SK-N-SH (cell line): ENCODE data around the gene IDI2.

Experiments used
- CHD2 ChIP-seq: fragments of 150-350 bp; IDR thresholded peaks from 2 replicates; pipeline ENCODE4 v1.6.1; 2018; ENCODE audit warnings: low read length; ENCODE audit not compliant: partially characterized antibody
- CTCF ChIP-seq: fragments of 200-600 bp; sonication (generic); IDR thresholded peaks from 2 replicates; pipeline ENCODE4 v1.6.1; 2017; ENCODE audit warnings: antibody characterized with exemption, mild to moderate bottlenecking, moderate library complexity
- EP300 ChIP-seq, 2 experiments: IDR thresholded peaks; 2 replicates each; pipeline versions ENCODE4 v1.4.0 to v1.6.1; 2012; ENCODE audit warnings: borderline replicate concordance in 1 of 2, low read depth in 1 of 2, low read length in 1 of 2
- FOXJ3 ChIP-seq: sonication (generic); formaldehyde crosslinking; IDR thresholded peaks from 2 replicates; pipeline ENCODE4 v1.5.1; 2020; ENCODE audit warnings: mild to moderate bottlenecking, missing genetic modification reagents
- POLR2AphosphoS5 ChIP-seq: IDR thresholded peaks from 2 replicates; pipeline ENCODE4 v1.6.1; 2012; ENCODE audit warnings: low read depth, low read length
- RAD21 ChIP-seq: IDR thresholded peaks from 2 replicates; pipeline ENCODE4 v1.6.1; 2012; ENCODE audit warnings: mild to moderate bottlenecking, low read length
- RCOR1 ChIP-seq: fragments of 150-350 bp; IDR thresholded peaks from 2 replicates; pipeline ENCODE4 v1.6.1; 2017; ENCODE audit warnings: antibody characterized with exemption, low read length
- SIN3A ChIP-seq: IDR thresholded peaks from 2 replicates; pipeline ENCODE4 v1.6.1; 2012; ENCODE audit warnings: low read depth, mild to moderate bottlenecking, low read length, moderate library complexity, borderline replicate concordance
- TAF1 ChIP-seq: IDR thresholded peaks from 2 replicates; pipeline ENCODE4 v1.6.1; 2012; ENCODE audit warnings: low read depth, mild to moderate bottlenecking, low read length, moderate library complexity, borderline replicate concordance
- USF2 ChIP-seq: fragments of 150-350 bp; IDR thresholded peaks from 2 replicates; pipeline ENCODE4 v1.6.1; 2017; ENCODE audit warnings: antibody characterized with exemption, low read length, low read depth, borderline replicate concordance

GRCh38 chr10:1074052-1074747 is 48.5 kb upstream of the IDI2 start:
- TF ChIP-seq CTCF (no peak), RAD21 (no peak), SIN3A (no peak), TAF1 (no peak), RCOR1 (no peak), CHD2 (no peak), USF2 (no peak), POLR2AphosphoS5 (no peak), FOXJ3 (CRISPR knock-in tag) (no peak), EP300 (IDR thresholded peaks at IDR 0.05; ENCODE audit: borderline replicate concordance in 1 of 2, low read depth in 1 of 2, low read length in 1 of 2) (no peak)
